Brain pericyte (primary cell): ENCODE measurements around the gene PPP1R7.

ENCODE experiments used
- DNase-seq: peaks from one replicate; pipeline ENCODE4 v3.0.0-alpha.2; 2012; ENCODE audit warnings: low read depth, low spot score

PPP1R7 gene

DNA sequence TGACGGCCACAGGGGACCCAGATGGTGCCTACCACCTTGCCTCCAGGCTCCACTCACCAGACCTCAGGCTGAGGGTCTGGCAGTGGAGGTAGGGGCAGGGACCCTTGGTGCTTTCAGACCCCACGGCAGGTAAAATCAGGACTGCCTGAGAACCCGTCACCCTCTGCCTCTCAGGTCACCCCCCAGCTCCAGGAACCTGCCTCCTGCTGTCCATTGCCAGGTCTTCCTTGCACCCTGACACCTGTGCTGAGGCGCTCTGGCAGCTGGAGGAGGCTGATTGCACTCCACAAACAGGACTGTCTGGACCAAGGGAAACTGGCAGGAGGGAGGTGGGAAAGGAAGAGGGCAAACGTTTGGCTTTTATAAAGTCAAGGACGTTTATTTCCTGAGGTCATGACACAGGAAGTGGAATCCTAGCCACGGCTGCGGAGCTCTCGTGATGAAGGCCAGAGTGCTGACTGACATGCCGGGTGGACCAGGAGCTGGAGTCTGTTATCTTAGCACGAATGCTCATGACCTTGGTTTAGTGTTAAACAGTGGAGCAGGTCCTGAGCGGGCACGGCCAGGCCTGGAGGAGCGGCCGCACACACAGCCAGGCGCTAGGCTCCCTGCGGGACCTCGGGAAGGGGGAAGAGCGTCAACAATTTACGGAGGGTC is 78.7 kb downstream of the PPP1R7 start:
- no peak for DNase-seq

DNA sequence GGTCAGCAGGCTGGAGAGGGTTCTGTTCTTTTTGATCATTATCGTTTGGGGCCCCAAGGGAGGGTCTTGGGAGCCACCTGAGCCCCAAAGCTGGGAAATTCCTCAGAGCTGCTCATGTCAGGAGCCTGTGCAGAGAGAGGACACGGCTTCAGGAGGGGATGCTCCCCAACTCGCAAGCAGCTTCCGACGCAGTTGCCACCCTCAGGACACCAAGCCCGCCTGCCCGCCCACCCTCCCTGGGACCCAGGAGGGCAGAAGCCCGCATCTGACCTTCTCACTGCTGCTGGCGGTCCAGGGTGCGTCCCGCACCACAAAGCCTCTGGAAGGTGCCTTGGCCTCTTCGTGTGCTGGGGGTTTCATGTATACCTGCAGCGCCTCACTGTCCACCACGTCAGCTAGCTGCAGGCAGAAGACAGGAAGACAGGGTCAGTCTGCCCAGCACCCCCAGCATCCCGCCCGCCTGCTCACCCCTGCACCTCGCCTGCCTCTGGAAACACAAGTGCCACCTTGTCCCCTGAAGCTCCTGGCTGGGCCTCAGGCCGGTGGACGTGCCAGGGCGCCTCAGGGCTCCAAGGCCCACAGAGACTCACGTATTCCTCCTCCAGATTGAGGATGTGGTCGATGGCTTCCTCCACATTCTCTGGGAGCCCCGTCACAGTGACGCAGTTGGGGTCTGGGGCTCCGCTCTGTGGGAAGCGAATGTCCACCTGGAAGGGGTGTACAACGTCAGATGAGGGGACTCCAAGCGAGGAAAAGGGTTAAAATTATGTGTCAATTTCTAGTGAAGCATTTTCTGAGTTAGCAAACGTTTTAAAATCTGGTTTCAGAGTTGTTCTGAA is 79.5 kb downstream of the PPP1R7 start:
- DNase-seq: no peak

DNA sequence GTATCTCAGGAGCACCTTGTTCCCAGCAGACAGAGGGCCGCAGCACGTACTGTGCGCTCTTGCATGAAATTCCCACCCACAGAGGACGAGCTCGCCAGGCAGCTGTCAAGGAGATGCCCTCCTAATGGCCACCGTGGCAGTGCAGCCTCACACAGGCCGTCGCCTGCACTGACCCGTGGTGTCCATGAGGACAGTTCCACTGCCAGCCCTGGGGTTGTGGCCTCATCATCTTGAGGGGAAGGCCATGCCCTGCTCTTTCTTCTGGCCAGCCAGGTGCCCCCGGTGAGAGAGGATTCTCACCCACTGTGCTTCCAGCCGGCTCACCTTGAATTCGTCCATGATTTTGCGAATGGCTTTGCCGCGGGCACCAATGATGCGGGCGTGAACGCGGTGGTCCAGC is 80.2 kb downstream of the PPP1R7 start:
- DNase-seq: no peak

DNA sequence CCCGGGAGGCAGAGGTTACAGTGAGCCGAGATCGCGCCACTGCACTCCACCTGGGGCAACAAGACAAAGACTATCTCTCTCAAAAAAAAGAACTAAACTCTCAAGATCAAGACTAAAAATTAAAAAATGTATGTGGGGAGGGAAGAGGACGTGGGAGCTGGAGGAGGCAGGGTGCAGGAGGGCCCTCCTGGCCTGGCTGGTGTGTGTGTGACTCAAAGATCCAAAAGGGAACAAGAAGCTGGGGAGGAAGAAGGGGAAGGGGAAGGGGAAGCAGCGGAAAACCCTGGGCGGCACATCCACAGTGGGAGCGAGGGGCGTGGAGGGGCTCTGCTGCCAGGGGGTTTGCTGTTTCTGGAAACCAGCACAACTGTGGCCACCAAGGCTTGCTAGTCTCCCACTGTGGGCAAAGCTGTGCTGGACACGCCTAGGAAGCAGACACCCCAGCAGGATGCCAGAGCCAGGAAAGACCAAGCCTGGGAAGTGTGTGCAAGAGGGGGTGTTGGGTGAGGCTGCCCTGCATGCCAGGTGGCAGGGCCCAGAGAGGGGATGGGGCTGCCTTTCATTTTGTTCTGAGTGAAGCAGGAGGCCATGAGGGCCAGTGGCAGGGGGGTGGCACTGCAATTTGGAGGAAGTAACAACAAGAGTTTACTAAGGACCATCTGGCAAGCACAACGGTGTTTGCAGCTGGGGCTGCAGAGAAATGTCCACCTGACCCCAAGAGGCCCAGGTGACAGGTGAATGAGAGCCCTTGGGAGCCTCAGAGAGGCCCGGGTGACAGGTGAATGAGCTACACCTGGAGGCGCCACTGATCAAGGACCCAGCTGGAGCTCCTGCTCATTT is 82.7 kb downstream of the PPP1R7 start:
- DNase-seq: no peak
